ENCODE results near the gene SLC28A2. TPM values are rescaled to one million over a fixed set of nuclear protein-coding genes. Genes with fewer than 3 reads are reported as not detected.
"Not testable (repeated sequence)": the region's sequence is repeated elsewhere in the genome, so short reads cannot be mapped to it uniquely, and the experiment has no call there.

The SLC28A2 gene
- total and polyA plus RNA-seq, 2 of the 13 experiments (the other 11 are each of a cell fraction or from before 2014, with no cell fraction given) = 0.01 to 0.11 TPM

GRCh38 chr15:45291822-45292582 lies 40.0 kb downstream of the SLC28A2 start:
- Histone ChIP-seq H4K20me1 (ENCODE audit: insufficient read depth, low read length) (no peaks in the 10 kb centered on the region), H3K4me3 (replicated peaks in 1 of 3; ENCODE audit: insufficient read depth in 1 of 3, low read depth in 2 of 3, low read length in 3 of 3) (no peak overlapping the region), H3K27ac (ENCODE audit: extremely low read length, insufficient read depth, low read length) (peak overlapping the region; percentile 33), H3K27me3 (ENCODE audit: control insufficient read depth in 1 of 2, insufficient read depth in 2 of 2, low read length in 2 of 2) (no peaks in the 10 kb centered on the region), H3K4me1 (ENCODE audit: insufficient read depth, low read length) (peaks cover 27% of the 10 kb centered on the region), H3K9me3 (ENCODE audit: low read length) (no peaks in the 10 kb centered on the region), H3K4me2 (ENCODE audit: low read depth, low read length) (peak overlapping the region; percentile 37), H2AFZ (ENCODE audit: low read length) (no peak overlapping the region), H3K9ac (ENCODE audit: insufficient read depth, low read depth, low read length) (no peak overlapping the region), H3K36me3 (replicated peaks in 1 of 2; ENCODE audit: control insufficient read depth in 1 of 2, insufficient read depth in 2 of 2, low read length in 2 of 2) (no peaks in the 10 kb centered on the region), H3K79me2 (ENCODE audit: insufficient read depth, low read length) (no peaks in the 10 kb centered on the region)
- intact Hi-C loops (cut with micrococcal nuclease; ENCODE audit: unreplicated experiment) (no loop called here), in situ Hi-C loops (cut with HindIII; ENCODE audit: extremely low pct_ligation_motif_present, low pct_unique_long_range_greater_than_20kb) (no loop called here)
- ChIA-PET CTCF (ENCODE audit: low intra/inter-chr PET ratio, low total read pairs) (no interaction called here), POLR2A (interaction anchor here (1.4 kb wide), 1 partner anchor 13 kb away, joined by 6 read pairs; no protein-coding TSS in a partner anchor)
- BruUV-seq (replicated peaks) = no TSS peak
- FAIRE-seq = no peak
- DNase-seq (ENCODE audit: low spot score) = no peak
- TF ChIP-seq SP2 (CRISPR knock-in tag; IDR thresholded peaks at IDR 0.05) = no peak
- TF ChIP-seq, protein P1, sequence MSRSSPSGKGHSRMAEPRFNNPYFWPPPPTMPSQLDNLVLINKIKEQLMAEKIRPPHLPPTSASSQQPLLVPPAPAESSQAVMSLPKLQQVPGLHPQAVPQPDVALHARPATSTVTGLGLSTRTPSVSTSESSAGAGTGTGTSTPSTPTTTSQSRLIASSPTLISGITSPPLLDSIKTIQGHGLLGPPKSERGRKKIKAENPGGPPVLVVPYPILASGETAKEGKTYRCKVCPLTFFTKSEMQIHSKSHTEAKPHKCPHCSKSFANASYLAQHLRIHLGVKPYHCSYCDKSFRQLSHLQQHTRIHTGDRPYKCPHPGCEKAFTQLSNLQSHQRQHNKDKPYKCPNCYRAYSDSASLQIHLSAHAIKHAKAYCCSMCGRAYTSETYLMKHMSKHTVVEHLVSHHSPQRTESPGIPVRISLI (CRISPR knock-in tag; IDR thresholded peaks at IDR 0.05; ENCODE audit: borderline replicate concordance) = peak; percentile 45; the same call in 1 of the 2 replicates
- no peak for TF ChIP-seq ZNF598 (CRISPR knock-in tag; IDR thresholded peaks at IDR 0.05; ENCODE audit: borderline replicate concordance)
- TF ChIP-seq HDAC6 (IDR thresholded peaks at IDR 0.05; ENCODE audit: low read depth, low read length) = no peak
- TF ChIP-seq ZBTB20 (CRISPR knock-in tag; IDR thresholded peaks at IDR 0.05; ENCODE audit: borderline replicate concordance, low read depth) = no peak
- TF ChIP-seq SRSF1 (optimal IDR thresholded peaks at IDR 0.05; ENCODE audit: low read depth, low read length) = no peak
- no peak for TF ChIP-seq NR2F2 (IDR thresholded peaks at IDR 0.05; ENCODE audit: borderline replicate concordance, low read depth)
- TF ChIP-seq, protein P2, sequence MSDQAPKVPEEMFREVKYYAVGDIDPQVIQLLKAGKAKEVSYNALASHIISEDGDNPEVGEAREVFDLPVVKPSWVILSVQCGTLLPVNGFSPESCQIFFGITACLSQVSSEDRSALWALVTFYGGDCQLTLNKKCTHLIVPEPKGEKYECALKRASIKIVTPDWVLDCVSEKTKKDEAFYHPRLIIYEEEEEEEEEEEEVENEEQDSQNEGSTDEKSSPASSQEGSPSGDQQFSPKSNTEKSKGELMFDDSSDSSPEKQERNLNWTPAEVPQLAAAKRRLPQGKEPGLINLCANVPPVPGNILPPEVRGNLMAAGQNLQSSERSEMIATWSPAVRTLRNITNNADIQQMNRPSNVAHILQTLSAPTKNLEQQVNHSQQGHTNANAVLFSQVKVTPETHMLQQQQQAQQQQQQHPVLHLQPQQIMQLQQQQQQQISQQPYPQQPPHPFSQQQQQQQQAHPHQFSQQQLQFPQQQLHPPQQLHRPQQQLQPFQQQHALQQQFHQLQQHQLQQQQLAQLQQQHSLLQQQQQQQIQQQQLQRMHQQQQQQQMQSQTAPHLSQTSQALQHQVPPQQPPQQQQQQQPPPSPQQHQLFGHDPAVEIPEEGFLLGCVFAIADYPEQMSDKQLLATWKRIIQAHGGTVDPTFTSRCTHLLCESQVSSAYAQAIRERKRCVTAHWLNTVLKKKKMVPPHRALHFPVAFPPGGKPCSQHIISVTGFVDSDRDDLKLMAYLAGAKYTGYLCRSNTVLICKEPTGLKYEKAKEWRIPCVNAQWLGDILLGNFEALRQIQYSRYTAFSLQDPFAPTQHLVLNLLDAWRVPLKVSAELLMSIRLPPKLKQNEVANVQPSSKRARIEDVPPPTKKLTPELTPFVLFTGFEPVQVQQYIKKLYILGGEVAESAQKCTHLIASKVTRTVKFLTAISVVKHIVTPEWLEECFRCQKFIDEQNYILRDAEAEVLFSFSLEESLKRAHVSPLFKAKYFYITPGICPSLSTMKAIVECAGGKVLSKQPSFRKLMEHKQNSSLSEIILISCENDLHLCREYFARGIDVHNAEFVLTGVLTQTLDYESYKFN (CRISPR knock-in tag; conservative IDR thresholded peaks at IDR 0.05) = 0 out of 2 replicates have a peak, but pooled peaks have one; percentile 17
- TF ChIP-seq ZNF121 (CRISPR knock-in tag; IDR thresholded peaks at IDR 0.05) = no peak
- TF ChIP-seq SOX6 (IDR thresholded peaks at IDR 0.05) = no peak
- peak; percentile 54; the same call in 1 of the 2 replicates for TF ChIP-seq SOX6 (CRISPR knock-in tag; IDR thresholded peaks at IDR 0.05)
- peak; percentile 45; the same call in 1 of the 2 replicates for TF ChIP-seq BCL6 (CRISPR knock-in tag; IDR thresholded peaks at IDR 0.05)
- no peak for TF ChIP-seq AKAP8 (CRISPR knock-in tag; IDR thresholded peaks at IDR 0.05)
- no peak for TF ChIP-seq HOXA9 (CRISPR knock-in tag; IDR thresholded peaks at IDR 0.05; ENCODE audit: borderline replicate concordance)
- ATAC-seq = no peak; the same call in 2 of the 3 replicates
- WGBS (ENCODE audit: low lambda C conversion rate) = 22% methylated on average over 9 of the region's 9 CpGs

DNA sequence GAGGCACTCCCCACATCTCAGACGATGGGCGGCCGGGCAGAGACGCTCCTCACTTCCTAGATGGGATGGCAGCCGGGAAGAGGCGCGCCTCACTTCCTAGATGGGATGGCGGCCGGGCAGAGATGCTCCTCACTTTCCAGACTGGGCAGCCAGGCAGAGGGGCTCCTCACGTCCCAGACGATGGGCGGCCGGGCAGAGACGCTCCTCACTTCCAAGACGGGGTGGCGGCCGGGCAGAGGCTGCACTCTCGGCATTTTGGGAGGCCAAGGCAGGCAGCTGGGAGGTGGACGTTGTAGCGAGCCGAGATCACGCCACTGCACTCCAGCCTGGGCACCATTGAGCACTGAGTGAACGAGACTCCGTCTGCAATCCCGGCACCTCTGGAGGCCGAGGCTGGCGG lies 41.3 kb downstream of the SLC28A2 start:
- ATAC-seq; H3K27ac ChIP-seq (ENCODE audit: extremely low read length, insufficient read depth, low read length); H3K4me3 ChIP-seq (replicated peaks in 1 of 3; ENCODE audit: insufficient read depth in 1 of 3, low read depth in 2 of 3, low read length in 3 of 3); in situ Hi-C loops (cut with HindIII; ENCODE audit: extremely low pct_ligation_motif_present, low pct_unique_long_range_greater_than_20kb); CTCF ChIA-PET (ENCODE audit: low intra/inter-chr PET ratio, low total read pairs); H3K9ac ChIP-seq (ENCODE audit: insufficient read depth, low read depth, low read length); H4K20me1 ChIP-seq (ENCODE audit: insufficient read depth, low read length); H3K79me2 ChIP-seq (ENCODE audit: insufficient read depth, low read length); H3K4me2 ChIP-seq (ENCODE audit: low read depth, low read length); BruUV-seq (replicated peaks); H3K36me3 ChIP-seq (replicated peaks in 1 of 2; ENCODE audit: control insufficient read depth in 1 of 2, insufficient read depth in 2 of 2, low read length in 2 of 2); intact Hi-C loops (cut with micrococcal nuclease; ENCODE audit: unreplicated experiment); FAIRE-seq; H2AFZ ChIP-seq (ENCODE audit: low read length); H3K27me3 ChIP-seq (ENCODE audit: control insufficient read depth in 1 of 2, insufficient read depth in 2 of 2, low read length in 2 of 2); POLR2A ChIA-PET; DNase-seq (ENCODE audit: low spot score): not testable (repeated sequence)
- peaks cover 11% of the 10 kb centered on the region for H3K9me3 ChIP-seq (ENCODE audit: low read length)
- 96% methylated on average over 9 of the region's 27 CpGs for WGBS (ENCODE audit: low lambda C conversion rate)
- H3K4me1 ChIP-seq (ENCODE audit: insufficient read depth, low read length) = peaks cover 32% of the 10 kb centered on the region
